SK-N-SH treated with all-trans-retinoic acid at 6 μM for 48 hours (cell line): ENCODE results near the gene MYH3.

ENCODE experiments used
- PATZ1 ChIP-seq: fragments of 250-450 bp; sonication (Bioruptor Pico); IDR thresholded peaks from 2 replicates; pipeline ENCODE4 v1.8.0; 2020; ENCODE audit warnings: mild to moderate bottlenecking, moderate library complexity, borderline replicate concordance
- TF ChIP-seq, protein P1 (sequence below): fragments of 250-450 bp; sonication (Bioruptor Pico); IDR thresholded peaks from 2 replicates; pipeline ENCODE4 v1.5.1; 2020; ENCODE audit warnings: low read depth, mild to moderate bottlenecking, moderate library complexity

GRCh38 chr17:10605221-10605783 lies 51.8 kb downstream of the MYH3 start:
- no peak for TF ChIP-seq PATZ1
- TF ChIP-seq, protein P1, sequence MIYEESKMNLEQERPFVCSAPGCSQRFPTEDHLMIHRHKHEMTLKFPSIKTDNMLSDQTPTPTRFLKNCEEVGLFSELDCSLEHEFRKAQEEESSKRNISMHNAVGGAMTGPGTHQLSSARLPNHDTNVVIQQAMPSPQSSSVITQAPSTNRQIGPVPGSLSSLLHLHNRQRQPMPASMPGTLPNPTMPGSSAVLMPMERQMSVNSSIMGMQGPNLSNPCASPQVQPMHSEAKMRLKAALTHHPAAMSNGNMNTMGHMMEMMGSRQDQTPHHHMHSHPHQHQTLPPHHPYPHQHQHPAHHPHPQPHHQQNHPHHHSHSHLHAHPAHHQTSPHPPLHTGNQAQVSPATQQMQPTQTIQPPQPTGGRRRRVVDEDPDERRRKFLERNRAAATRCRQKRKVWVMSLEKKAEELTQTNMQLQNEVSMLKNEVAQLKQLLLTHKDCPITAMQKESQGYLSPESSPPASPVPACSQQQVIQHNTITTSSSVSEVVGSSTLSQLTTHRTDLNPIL (CRISPR knock-in tag) = no peak
